Measurements from ENCODE around the gene CDCA5.

GRCh38 chr11:65095427-65095826 is 11.6 kb upstream of the CDCA5 start:
- TF ChIP-seq CTCF (IDR thresholded peaks at IDR 0.05) = no peak
- TF ChIP-seq POLR2AphosphoS5 (IDR thresholded peaks at IDR 0.05) = no peak
